ENCODE measurements around the gene VAMP2.

GRCh38 chr17:8210761-8211458 is 48.2 kb upstream of the VAMP2 start:
- TF ChIP-seq CTCF (IDR thresholded peaks at IDR 0.05; ENCODE audit: low read depth, low read length) (no peak), EZH2phosphoT487 (IDR thresholded peaks at IDR 0.05; ENCODE audit: low read depth) (no peak)

Data from OCI-LY3 (cell line).